GM12875 (cell line): ENCODE measurements around the gene CALML5.

Experiments used
- H3K4me3 ChIP-seq: one replicate; pipeline ENCODE4 v1.5.1; 2011; ENCODE audit warnings: low read depth, low read length, control low read depth
- CTCF ChIP-seq: IDR thresholded peaks from 2 replicates; pipeline ENCODE4 v1.5.1; 2011; ENCODE audit warnings: low read depth, mild to moderate bottlenecking, control low read depth, inconsistent platforms, low read length, moderate library complexity, borderline replicate concordance; ENCODE audit not compliant: insufficient read depth

Gene CALML5

GRCh38 chr10:5532618-5533097, 33.3 kb upstream of the CALML5 start:
- TF ChIP-seq CTCF: no peak
- no peak overlapping the region for H3K4me3 ChIP-seq

GRCh38 chr10:5532307-5532605, 32.9 kb upstream of the CALML5 start:
- TF ChIP-seq CTCF: no peak
- H3K4me3 ChIP-seq: no peak overlapping the region

- no peak for TF ChIP-seq CTCF
- H3K4me3 ChIP-seq: no peak overlapping the region
These were observed 32.4 kb upstream of the CALML5 start for GRCh38 chr10:5531558-5532306.

GRCh38 chr10:5530846-5531557, 31.6 kb upstream of the CALML5 start:
- no peak for TF ChIP-seq CTCF
- H3K4me3 ChIP-seq: no peak overlapping the region

- TF ChIP-seq CTCF: no peak
- no peak overlapping the region for H3K4me3 ChIP-seq
These were observed 31.0 kb upstream of the CALML5 start for GRCh38 chr10:5530412-5530806.

GRCh38 chr10:5529702-5530411, 30.5 kb upstream of the CALML5 start:
- no peak for TF ChIP-seq CTCF
- no peak overlapping the region for H3K4me3 ChIP-seq
